CD4-positive, alpha-beta memory T cell (primary cell): ENCODE measurements around the gene SYNDIG1L. TPM values are rescaled to one million over a fixed set of nuclear protein-coding genes. Genes with fewer than 3 reads are reported as not detected.

Experiments
- CTCF ChIA-PET: fragments of 350-600 bp; sonication (Branson Sonifier 250); formaldehyde crosslinking; loops from one replicate; lab custom pipeline; 2021; ENCODE audit warnings: inconsistent platforms; ENCODE audit not compliant: partially characterized antibody; lab: Charles Lee
- POLR2A ChIA-PET: fragments of 350-600 bp; sonication (Branson Sonifier 250); formaldehyde crosslinking; loops from one replicate; lab custom pipeline; 2021; ENCODE audit not compliant: partially characterized antibody; lab: Charles Lee
- DNase-seq, 5 donors: peaks; one replicate each; pipeline versions ENCODE4 v3.0.0 to v3.0.0-alpha.2; 2020 to 2022; ENCODE audit warnings: mixed read lengths in 1 of 5
- H3K27ac ChIP-seq: one replicate; pipeline ENCODE4 v1.7.0; 2013; ENCODE audit warnings: low read depth, low read length
- H3K27me3 ChIP-seq: 2 replicates; pipeline ENCODE4 v1.7.0; 2013; ENCODE audit warnings: mild to moderate bottlenecking, low read length, moderate library complexity; ENCODE audit not compliant: insufficient read depth
- H3K36me3 ChIP-seq: 2 replicates; pipeline ENCODE4 v1.7.0; 2013; ENCODE audit warnings: mild to moderate bottlenecking, low read length, moderate library complexity; ENCODE audit not compliant: insufficient read depth
- H3K4me1 ChIP-seq: 2 replicates; pipeline ENCODE4 v1.7.0; 2013; ENCODE audit warnings: mild to moderate bottlenecking, low read length, moderate library complexity; ENCODE audit not compliant: insufficient read depth
- H3K4me3 ChIP-seq, 2 donors: one replicate each; pipeline ENCODE4 v1.7.0; 2013; ENCODE audit warnings: low read length in 2 of 2, mild to moderate bottlenecking in 1 of 2
- H3K9me3 ChIP-seq, 2 donors: one replicate each; pipeline ENCODE4 v1.7.0; 2013; ENCODE audit warnings: low read length in 2 of 2, control low read depth in 1 of 2; ENCODE audit not compliant: control insufficient read depth in 1 of 2
- H3K27ac Mint-ChIP-seq, 7 donors: one replicate each; pipeline ENCODE4 v1.8.0; 2020 to 2021; ENCODE audit warnings: mixed read lengths in 7 of 7, mild to moderate bottlenecking in 6 of 7, inconsistent platforms in 3 of 7, moderate library complexity in 3 of 7
- H3K27me3 Mint-ChIP-seq, 2 donors: one replicate each; pipeline ENCODE4 v1.8.0; 2020 to 2021; ENCODE audit warnings: mixed read lengths in 2 of 2
- H3K36me3 Mint-ChIP-seq, 2 donors: one replicate each; pipeline ENCODE4 v1.8.0; 2020 to 2021; ENCODE audit warnings: mixed read lengths in 2 of 2, inconsistent platforms in 1 of 2, mild to moderate bottlenecking in 1 of 2
- H3K4me1 Mint-ChIP-seq, 4 donors: one replicate each; pipeline ENCODE4 v1.8.0; 2020 to 2021; ENCODE audit warnings: mixed read lengths in 4 of 4, mild to moderate bottlenecking in 1 of 4
- H3K4me3 Mint-ChIP-seq, 8 donors: one replicate each; pipeline ENCODE4 v1.8.0; 2020 to 2021; ENCODE audit warnings: mixed read lengths in 8 of 8, mild to moderate bottlenecking in 7 of 8, moderate library complexity in 6 of 8, inconsistent platforms in 3 of 8
- H3K9me3 Mint-ChIP-seq, 8 donors: one replicate each; pipeline ENCODE4 v1.8.0; 2020 to 2021; ENCODE audit warnings: mixed read lengths in 8 of 8, mild to moderate bottlenecking in 5 of 8, inconsistent platforms in 3 of 8, moderate library complexity in 1 of 8
- intact Hi-C: fragments of 100-400 bp; cut with micrococcal nuclease; formaldehyde crosslinking; loops from one replicate; pipeline ENCODE4 v1.15.1; 2023
- polyA plus RNA-seq, 2 donors: library from polyadenylated mRNA; unstranded; fragments of 300-500 nt; fragmentation: Illumina TruSeq; gene quantifications; one replicate each; pipeline ENCODE4 v1.2.3, GENCODE V29; 2021
- total RNA-seq, 2 experiments: library from RNA; stranded (reverse); gene quantifications; one replicate each; pipeline ENCODE4 v1.2.3, GENCODE V29; 2021

Gene SYNDIG1L
- total and polyA plus RNA-seq, 4 experiments from 2014 or later: not detected

GRCh38 chr14:74362361-74362915, 63.6 kb downstream of the SYNDIG1L start:
- ChIA-PET POLR2A (no interaction called here), CTCF (interaction anchor here (0.6 to 1.4 kb wide), 4 partner anchors 116 to 673 kb away, joined by 3 to 9 read pairs (median 4); no protein-coding TSS in a partner anchor)
- Mint-ChIP-seq H3K36me3 (no peaks in the 10 kb centered on the region), H3K9me3 (no peaks in the 10 kb centered on the region), H3K4me1 (no peaks in the 10 kb centered on the region), H3K27ac (peak overlapping the region in 1 of 7 donors; percentile 3), H3K27me3 (peaks cover 3 to 8% of the 10 kb centered on the region in 2 donors), H3K4me3 (no peak overlapping the region)
- no peaks in the 10 kb centered on the region for H3K36me3 ChIP-seq
- H3K9me3 ChIP-seq: no peaks in the 10 kb centered on the region
- no peaks in the 10 kb centered on the region for H3K4me1 ChIP-seq
- DNase-seq: peak; percentile 54 to 59 (median 57)
- H3K27ac ChIP-seq: no peak overlapping the region
- intact Hi-C loops: loop anchor here (1.0 kb wide), 3 partner anchors 117 to 250 kb away; partner anchors contain the start of gene LTBP2
- H3K4me3 ChIP-seq: no peak overlapping the region
- H3K27me3 ChIP-seq: peaks cover 5% of the 10 kb centered on the region

GRCh38 chr14:74360163-74360562, 65.8 kb downstream of the SYNDIG1L start:
- H3K36me3 ChIP-seq: no peaks in the 10 kb centered on the region
- no peaks in the 10 kb centered on the region for H3K9me3 ChIP-seq
- Mint-ChIP-seq H3K4me3 (no peak overlapping the region), H3K36me3 (no peaks in the 10 kb centered on the region), H3K27ac (no peak overlapping the region), H3K9me3 (no peaks in the 10 kb centered on the region), H3K4me1 (no peaks in the 10 kb centered on the region), H3K27me3 (peaks cover 3 to 8% of the 10 kb centered on the region in 2 donors)
- ChIA-PET POLR2A (no interaction called here), CTCF (interaction anchor here (1.1 to 1.6 kb wide), 2 partner anchors 9 to 37 kb away, joined by 3 to 4 read pairs; no protein-coding TSS in a partner anchor)
- H3K27ac ChIP-seq: no peak overlapping the region
- no peak overlapping the region for H3K4me3 ChIP-seq
- peaks cover 5% of the 10 kb centered on the region for H3K27me3 ChIP-seq
- intact Hi-C loops: no loop called here
- no peak for DNase-seq
- no peaks in the 10 kb centered on the region for H3K4me1 ChIP-seq

GRCh38 chr14:74358176-74358829, 67.7 kb downstream of the SYNDIG1L start:
- no peak overlapping the region for H3K27ac ChIP-seq
- H3K4me1 ChIP-seq: no peaks in the 10 kb centered on the region
- Mint-ChIP-seq H3K27me3 (peaks cover 1 to 5% of the 10 kb centered on the region in 2 donors), H3K4me3 (no peak overlapping the region), H3K27ac (no peak overlapping the region), H3K36me3 (no peaks in the 10 kb centered on the region), H3K4me1 (no peaks in the 10 kb centered on the region), H3K9me3 (no peaks in the 10 kb centered on the region)
- H3K27me3 ChIP-seq: peaks cover 5% of the 10 kb centered on the region
- no peak overlapping the region for H3K4me3 ChIP-seq
- DNase-seq: no peak
- intact Hi-C loops: no loop called here
- CTCF ChIA-PET: no interaction called here
- no peaks in the 10 kb centered on the region for H3K9me3 ChIP-seq
- POLR2A ChIA-PET: no interaction called here
- H3K36me3 ChIP-seq: no peaks in the 10 kb centered on the region

- H3K27me3 Mint-ChIP-seq: peaks cover 1 to 5% of the 10 kb centered on the region in 2 donors
- no peaks in the 10 kb centered on the region for H3K36me3 Mint-ChIP-seq
- intact Hi-C loops: no loop called here
- DNase-seq: no peak
- Histone ChIP-seq H3K27ac (no peak overlapping the region), H3K9me3 (no peaks in the 10 kb centered on the region), H3K4me1 (no peaks in the 10 kb centered on the region), H3K27me3 (peaks cover 5% of the 10 kb centered on the region), H3K4me3 (no peak overlapping the region), H3K36me3 (no peaks in the 10 kb centered on the region)
- no peak overlapping the region for H3K4me3 Mint-ChIP-seq
- ChIA-PET POLR2A (no interaction called here), CTCF (no interaction called here)
- H3K9me3 Mint-ChIP-seq: no peaks in the 10 kb centered on the region
- H3K27ac Mint-ChIP-seq: no peak overlapping the region
- no peaks in the 10 kb centered on the region for H3K4me1 Mint-ChIP-seq
Measured at GRCh38 chr14:74357585-74357984, 68.4 kb downstream of the SYNDIG1L start.

GRCh38 chr14:74356892-74357575, 69.0 kb downstream of the SYNDIG1L start:
- intact Hi-C loops: no loop called here
- Histone ChIP-seq H3K4me3 (no peak overlapping the region), H3K36me3 (no peaks in the 10 kb centered on the region), H3K9me3 (no peaks in the 10 kb centered on the region), H3K4me1 (no peaks in the 10 kb centered on the region), H3K27ac (no peak overlapping the region), H3K27me3 (no peaks in the 10 kb centered on the region)
- Mint-ChIP-seq H3K4me1 (no peaks in the 10 kb centered on the region), H3K4me3 (no peak overlapping the region), H3K9me3 (no peaks in the 10 kb centered on the region), H3K27ac (no peak overlapping the region), H3K36me3 (no peaks in the 10 kb centered on the region), H3K27me3 (peaks cover 0 to 3% of the 10 kb centered on the region in 2 donors)
- POLR2A ChIA-PET: no interaction called here
- CTCF ChIA-PET: no interaction called here
- DNase-seq: no peak

Other genes starting within 250 kb of the SYNDIG1L start
- not detected for gene VSX2, start 186.8 kb downstream of the SYNDIG1L start, total RNA-seq
- gene VSX2, start 186.8 kb downstream of the SYNDIG1L start, polyA plus RNA-seq: not detected
- 100 to 1,000 TPM in 1 of 2 experiments, 10 to 100 TPM in 1; 98.3 to 102 TPM for gene ABCD4, start 123.3 kb downstream of the SYNDIG1L start, total RNA-seq
- gene ABCD4, start 123.3 kb downstream of the SYNDIG1L start, polyA plus RNA-seq: 10 to 100 TPM; 24.8 to 27.9 TPM
- not detected for gene VRTN, start 77.7 kb downstream of the SYNDIG1L start, total RNA-seq
- gene VRTN, start 77.7 kb downstream of the SYNDIG1L start, polyA plus RNA-seq: not detected
- 10 to 100 TPM; 50.9 to 54.2 TPM for gene NPC2, start 67.1 kb upstream of the SYNDIG1L start, total RNA-seq
- gene NPC2, start 67.1 kb upstream of the SYNDIG1L start, polyA plus RNA-seq: 10 to 100 TPM; 83.4 to 89.9 TPM
- gene ISCA2, start 67.6 kb upstream of the SYNDIG1L start, total RNA-seq: 10 to 100 TPM; 31.3 to 33.1 TPM
- 10 to 100 TPM; 61.7 to 83.1 TPM for gene ISCA2, start 67.6 kb upstream of the SYNDIG1L start, polyA plus RNA-seq
- under 1 TPM; 0.36 to 0.44 TPM for gene LTBP2, start 186.0 kb upstream of the SYNDIG1L start, total RNA-seq
- under 1 TPM; 0.11 to 0.36 TPM for gene LTBP2, start 186.0 kb upstream of the SYNDIG1L start, polyA plus RNA-seq